Endothelial cell of umbilical vein (primary cell): Measurements from ENCODE around the gene GNAI1.

Source experiments
- CTCF ChIP-seq, 2 donors: IDR thresholded peaks; 1 replicate in 1 of 2; 2 replicates in 1 of 2; pipeline ENCODE4 v1.5.1; 2011; ENCODE audit warnings: low read length in 2 of 2, mild to moderate bottlenecking in 2 of 2, moderate library complexity in 2 of 2, control low read depth in 1 of 2, inconsistent platforms in 1 of 2, low read depth in 1 of 2; ENCODE audit not compliant: insufficient read depth in 1 of 2; ENCODE audit errors: extremely low read depth in 1 of 2
- EZH2 ChIP-seq: IDR thresholded peaks from 2 replicates; pipeline ENCODE4 v1.6.1; 2012; ENCODE audit warnings: borderline replicate concordance, low read depth, mild to moderate bottlenecking, moderate library complexity, low read length, inconsistent platforms; ENCODE audit not compliant: severe bottlenecking
- JUN ChIP-seq: IDR thresholded peaks from 2 replicates; pipeline ENCODE4 v1.6.1; 2011; ENCODE audit warnings: borderline replicate concordance, low read depth; ENCODE audit not compliant: insufficient read length, insufficient read depth
- POLR2A ChIP-seq: IDR thresholded peaks from 2 replicates; pipeline ENCODE4 v1.6.1; 2012; ENCODE audit warnings: low read depth, mild to moderate bottlenecking, control low read depth, low read length
- POLR2AphosphoS5 ChIP-seq: IDR thresholded peaks from 2 replicates; pipeline ENCODE4 v1.6.1; 2012; ENCODE audit warnings: low read depth, mild to moderate bottlenecking, control low read depth, low read length, moderate library complexity; ENCODE audit not compliant: insufficient read depth

GRCh38 chr7:80235334-80235733, 100.7 kb downstream of the GNAI1 start:
- TF ChIP-seq POLR2A (no peak), EZH2 (no peak), POLR2AphosphoS5 (no peak), CTCF (IDR thresholded peaks at IDR 0.05; ENCODE audit: extremely low read depth in 1 of 2, insufficient read depth in 1 of 2, low read depth in 1 of 2, low read length in 2 of 2) (no peak), JUN (no peak)
